GM18867 (cell line): ENCODE results near the gene CCDC74B.
"Not testable (repeated sequence)": the region's sequence is repeated elsewhere in the genome, so short reads cannot be mapped to it uniquely, and the experiment has no call there.

Experiments
- ATAC-seq: cut with Tn5 transposase; IDR thresholded peaks from one replicate; pipeline ENCODE4 v1.9.1; 2021; ENCODE audit warnings: mild to moderate bottlenecking, moderate library complexity; ENCODE audit not compliant: unreplicated experiment

Gene CCDC74B

DNA sequence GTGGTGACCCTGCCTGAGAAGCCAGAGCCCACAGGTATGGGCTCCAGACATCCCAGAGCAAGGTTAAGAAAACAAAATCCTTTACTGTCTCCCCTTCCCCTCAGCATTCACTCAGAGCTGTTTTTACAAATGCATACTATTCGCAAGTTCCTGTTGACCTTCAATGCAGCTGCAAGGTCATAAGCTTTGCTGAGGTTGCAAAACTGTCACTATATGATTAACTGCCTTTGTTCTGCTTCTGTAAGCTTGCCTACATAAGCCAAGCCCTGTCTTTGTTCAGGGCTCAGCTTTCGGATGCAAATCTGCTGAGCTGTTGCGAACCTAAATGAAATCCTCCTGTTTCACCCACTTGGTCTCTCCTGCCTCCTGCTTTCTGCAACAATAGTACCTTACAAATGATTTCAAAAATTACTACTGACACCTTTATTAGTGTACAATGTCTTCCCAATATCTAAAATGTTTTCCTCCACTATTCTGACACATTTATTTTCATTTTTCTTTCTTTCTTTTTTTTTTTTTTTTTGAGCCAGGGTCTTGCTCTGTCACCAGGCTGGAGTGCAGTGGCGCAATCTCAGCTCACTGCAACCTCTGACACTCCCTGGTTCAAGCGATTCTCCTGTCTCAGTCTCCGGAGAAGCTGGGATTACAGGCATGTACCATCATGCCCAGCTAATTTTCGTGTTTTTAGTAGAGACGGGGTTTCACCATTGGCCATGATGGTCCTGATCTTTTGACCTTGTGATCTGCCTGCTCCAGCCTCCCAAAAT is 42.1 kb downstream of the CCDC74B start:
- ATAC-seq, result not testable (repeated sequence)
